Loucy (cell line): ENCODE results near the gene PRIMA1.
"Not testable (repeated sequence)": the region's sequence is repeated elsewhere in the genome, so short reads cannot be mapped to it uniquely, and the experiment has no call there.

Experiments
- H2AFZ ChIP-seq: fragments of 200-600 bp; sonication (generic); 2 replicates; pipeline ENCODE4 v1.6.0; 2016; ENCODE audit warnings: antibody characterized with exemption, mild to moderate bottlenecking, low read length, moderate library complexity
- H3F3A ChIP-seq: fragments of 200-600 bp; 2 replicates; pipeline ENCODE4 v1.6.0; 2016; ENCODE audit warnings: antibody characterized with exemption, low read depth, mild to moderate bottlenecking
- H3K27me3 ChIP-seq: fragments of 200-600 bp; sonication (generic); 2 replicates; pipeline ENCODE4 v1.6.1; 2014; ENCODE audit warnings: low read length, mild to moderate bottlenecking; ENCODE audit not compliant: insufficient read depth, poor library complexity, severe bottlenecking
- H3K36me3 ChIP-seq: fragments of 200-600 bp; sonication (generic); 2 replicates; pipeline ENCODE4 v1.6.1; 2016; ENCODE audit warnings: low read length; ENCODE audit not compliant: insufficient read depth
- H3K4me1 ChIP-seq: fragments of 200-600 bp; sonication (generic); 2 replicates; pipeline ENCODE4 v1.5.1; 2014; ENCODE audit warnings: low read length, mild to moderate bottlenecking; ENCODE audit not compliant: insufficient read depth, poor library complexity, severe bottlenecking
- H3K4me2 ChIP-seq: fragments of 200-600 bp; sonication (generic); 2 replicates; pipeline ENCODE4 v1.6.0; 2014; ENCODE audit warnings: antibody characterized with exemption, low read length, low read depth, mild to moderate bottlenecking; ENCODE audit not compliant: poor library complexity, severe bottlenecking
- H3K4me3 ChIP-seq: fragments of 200-600 bp; sonication (generic); 2 replicates; pipeline ENCODE4 v1.5.1; 2014; ENCODE audit warnings: low read length, mild to moderate bottlenecking, mixed read lengths; ENCODE audit not compliant: poor library complexity, severe bottlenecking
- H3K79me2 ChIP-seq: fragments of 200-600 bp; sonication (generic); 2 replicates; pipeline ENCODE4 v1.6.1; 2014; ENCODE audit warnings: low read length; ENCODE audit not compliant: insufficient read depth
- H3K9ac ChIP-seq: fragments of 200-600 bp; sonication (generic); 2 replicates; pipeline ENCODE4 v1.6.0; 2014; ENCODE audit warnings: mild to moderate bottlenecking, low read depth, low read length, moderate library complexity; ENCODE audit not compliant: poor library complexity, severe bottlenecking
- H3K9me2 ChIP-seq: fragments of 200-600 bp; sonication (generic); replicated peaks from 2 replicates; pipeline ENCODE4 v1.6.1; 2016; ENCODE audit warnings: low read depth, low read length, mixed read lengths
- H3K9me3 ChIP-seq: fragments of 200-600 bp; sonication (generic); 2 replicates; pipeline ENCODE4 v1.6.1; 2014; ENCODE audit warnings: mild to moderate bottlenecking, antibody characterized with exemption, low read length, low read depth; ENCODE audit not compliant: insufficient read depth
- H4K20me1 ChIP-seq: fragments of 200-600 bp; sonication (generic); 2 replicates; pipeline ENCODE4 v1.6.0; 2014; ENCODE audit warnings: antibody characterized with exemption, low read length, mild to moderate bottlenecking; ENCODE audit not compliant: insufficient read depth, poor library complexity, severe bottlenecking
- EZH2phosphoT487 ChIP-seq: fragments of 200-600 bp; IDR thresholded peaks from 2 replicates; pipeline ENCODE4 v1.6.1; 2018; ENCODE audit warnings: antibody characterized with exemption, mild to moderate bottlenecking, moderate library complexity, borderline replicate concordance
- TF ChIP-seq, protein P1 (sequence below): fragments of 200-600 bp; sonication (generic); conservative IDR thresholded peaks from 2 replicates; pipeline ENCODE4 v1.5.1; 2014; ENCODE audit warnings: mild to moderate bottlenecking, antibody characterized with exemption, low read length

Gene PRIMA1

GRCh38 chr14:93811020-93811419 lies 22.7 kb upstream of the PRIMA1 start:
- Histone ChIP-seq H3K9me3 (no peaks in the 10 kb centered on the region; the same call in 1 of the 2 replicates), H3K4me2 (no peak overlapping the region), H2AFZ (no peak overlapping the region), H3F3A (no peaks in the 10 kb centered on the region), H3K36me3 (no peaks in the 10 kb centered on the region), H3K4me1 (no peaks in the 10 kb centered on the region), H3K27me3 (no peaks in the 10 kb centered on the region), H3K79me2 (no peaks in the 10 kb centered on the region), H3K9me2 (no peaks in the 10 kb centered on the region), H3K9ac (no peak overlapping the region), H4K20me1 (no peaks in the 10 kb centered on the region), H3K4me3 (no peak overlapping the region)
- TF ChIP-seq EZH2phosphoT487 = no peak
- TF ChIP-seq, protein P1, sequence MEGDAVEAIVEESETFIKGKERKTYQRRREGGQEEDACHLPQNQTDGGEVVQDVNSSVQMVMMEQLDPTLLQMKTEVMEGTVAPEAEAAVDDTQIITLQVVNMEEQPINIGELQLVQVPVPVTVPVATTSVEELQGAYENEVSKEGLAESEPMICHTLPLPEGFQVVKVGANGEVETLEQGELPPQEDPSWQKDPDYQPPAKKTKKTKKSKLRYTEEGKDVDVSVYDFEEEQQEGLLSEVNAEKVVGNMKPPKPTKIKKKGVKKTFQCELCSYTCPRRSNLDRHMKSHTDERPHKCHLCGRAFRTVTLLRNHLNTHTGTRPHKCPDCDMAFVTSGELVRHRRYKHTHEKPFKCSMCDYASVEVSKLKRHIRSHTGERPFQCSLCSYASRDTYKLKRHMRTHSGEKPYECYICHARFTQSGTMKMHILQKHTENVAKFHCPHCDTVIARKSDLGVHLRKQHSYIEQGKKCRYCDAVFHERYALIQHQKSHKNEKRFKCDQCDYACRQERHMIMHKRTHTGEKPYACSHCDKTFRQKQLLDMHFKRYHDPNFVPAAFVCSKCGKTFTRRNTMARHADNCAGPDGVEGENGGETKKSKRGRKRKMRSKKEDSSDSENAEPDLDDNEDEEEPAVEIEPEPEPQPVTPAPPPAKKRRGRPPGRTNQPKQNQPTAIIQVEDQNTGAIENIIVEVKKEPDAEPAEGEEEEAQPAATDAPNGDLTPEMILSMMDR = no peak

GRCh38 chr14:93809491-93810420 lies 21.5 kb upstream of the PRIMA1 start:
- not testable (repeated sequence) for H3K4me1 ChIP-seq, H3F3A ChIP-seq, H3K9ac ChIP-seq, H3K4me3 ChIP-seq, H3K27me3 ChIP-seq, H2AFZ ChIP-seq, H3K9me3 ChIP-seq, H4K20me1 ChIP-seq, H3K79me2 ChIP-seq, H3K4me2 ChIP-seq, H3K36me3 ChIP-seq, H3K9me2 ChIP-seq

DNA sequence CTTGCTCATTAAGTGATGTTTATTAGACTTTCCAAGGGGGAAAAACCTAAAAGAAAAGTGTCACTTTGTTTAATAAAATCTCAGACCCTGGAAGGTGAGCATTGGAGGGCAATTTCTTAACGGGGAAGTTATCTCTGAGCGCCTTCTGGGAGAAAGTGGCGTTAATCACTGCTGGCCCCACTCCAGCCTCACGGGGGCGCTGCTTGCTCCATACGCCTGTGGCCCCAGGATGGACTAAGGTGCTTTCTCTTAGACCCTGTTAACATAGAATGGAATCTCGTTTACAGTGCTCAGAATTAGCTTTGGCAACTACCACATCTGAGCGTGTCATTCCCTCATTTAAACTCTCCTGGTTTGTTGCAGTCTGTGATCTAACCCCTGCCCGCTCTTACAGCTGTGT lies 16.4 kb upstream of the PRIMA1 start:
- no peaks in the 10 kb centered on the region; the same call in 1 of the 2 replicates for H3K9me3 ChIP-seq
- H4K20me1 ChIP-seq = no peaks in the 10 kb centered on the region
- no peak overlapping the region for H2AFZ ChIP-seq
- no peaks in the 10 kb centered on the region for H3K27me3 ChIP-seq
- no peaks in the 10 kb centered on the region for H3K79me2 ChIP-seq
- no peaks in the 10 kb centered on the region for H3K9me2 ChIP-seq
- no peak overlapping the region for H3K4me3 ChIP-seq
- H3F3A ChIP-seq = no peaks in the 10 kb centered on the region
- no peak overlapping the region for H3K9ac ChIP-seq
- TF ChIP-seq, protein P1 = no peak; the same call in 1 of the 2 replicates
- TF ChIP-seq EZH2phosphoT487 = no peak
- no peak overlapping the region for H3K4me2 ChIP-seq
- no peaks in the 10 kb centered on the region for H3K36me3 ChIP-seq
- no peaks in the 10 kb centered on the region for H3K4me1 ChIP-seq
